ENCODE results near the gene NF2. TPM values are rescaled to one million over a fixed set of nuclear protein-coding genes. Genes with fewer than 3 reads are reported as not detected.

NF2 gene
- total RNA-seq, 1 experiment from 2014 or later: 113 TPM

DNA sequence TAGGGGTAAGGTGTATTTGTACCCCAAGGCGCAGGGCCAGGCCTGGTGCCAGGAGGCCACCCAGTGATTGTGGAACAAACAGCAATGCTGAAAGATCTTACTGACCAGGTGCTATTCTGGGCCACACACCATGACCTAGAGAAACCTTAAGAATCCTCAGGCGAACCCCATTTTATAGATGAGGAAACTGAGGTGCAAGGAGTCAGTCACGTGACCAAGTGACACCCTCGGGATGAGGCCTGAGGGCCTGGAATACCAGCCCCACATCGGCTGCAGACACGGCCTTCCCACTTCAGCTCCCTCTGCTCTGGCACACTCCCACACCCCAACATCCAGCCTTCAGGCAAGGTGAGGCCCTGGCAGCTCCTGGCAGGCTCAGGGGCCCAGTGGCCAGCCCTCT is 129.4 kb downstream of the NF2 start:
- TF ChIP-seq EZH2phosphoT487 (IDR thresholded peaks at IDR 0.05; ENCODE audit: borderline replicate concordance, low read length) (no peak), EZH2 (IDR thresholded peaks at IDR 0.05; ENCODE audit: low read length, unreplicated experiment) (no peak)
- TF ChIP-seq, protein P1, sequence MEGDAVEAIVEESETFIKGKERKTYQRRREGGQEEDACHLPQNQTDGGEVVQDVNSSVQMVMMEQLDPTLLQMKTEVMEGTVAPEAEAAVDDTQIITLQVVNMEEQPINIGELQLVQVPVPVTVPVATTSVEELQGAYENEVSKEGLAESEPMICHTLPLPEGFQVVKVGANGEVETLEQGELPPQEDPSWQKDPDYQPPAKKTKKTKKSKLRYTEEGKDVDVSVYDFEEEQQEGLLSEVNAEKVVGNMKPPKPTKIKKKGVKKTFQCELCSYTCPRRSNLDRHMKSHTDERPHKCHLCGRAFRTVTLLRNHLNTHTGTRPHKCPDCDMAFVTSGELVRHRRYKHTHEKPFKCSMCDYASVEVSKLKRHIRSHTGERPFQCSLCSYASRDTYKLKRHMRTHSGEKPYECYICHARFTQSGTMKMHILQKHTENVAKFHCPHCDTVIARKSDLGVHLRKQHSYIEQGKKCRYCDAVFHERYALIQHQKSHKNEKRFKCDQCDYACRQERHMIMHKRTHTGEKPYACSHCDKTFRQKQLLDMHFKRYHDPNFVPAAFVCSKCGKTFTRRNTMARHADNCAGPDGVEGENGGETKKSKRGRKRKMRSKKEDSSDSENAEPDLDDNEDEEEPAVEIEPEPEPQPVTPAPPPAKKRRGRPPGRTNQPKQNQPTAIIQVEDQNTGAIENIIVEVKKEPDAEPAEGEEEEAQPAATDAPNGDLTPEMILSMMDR (conservative IDR thresholded peaks at IDR 0.05; ENCODE audit: low read depth, low read length): no peak
- Histone ChIP-seq H3K9ac (ENCODE audit: low read length) (no peak overlapping the region), H3K4me1 (ENCODE audit: insufficient read depth, low read length) (no peaks in the 10 kb centered on the region), H3K79me2 (ENCODE audit: low read length) (no peaks in the 10 kb centered on the region), H4K20me1 (ENCODE audit: low read length) (no peaks in the 10 kb centered on the region), H2AFZ (ENCODE audit: low read length) (no peak overlapping the region), H3K36me3 (ENCODE audit: low read depth, low read length) (no peaks in the 10 kb centered on the region), H3K4me3 (ENCODE audit: low read length) (no peak overlapping the region), H3K4me2 (ENCODE audit: low read length) (no peak overlapping the region), H3K9me3 (ENCODE audit: low read length) (no peaks in the 10 kb centered on the region), H3K27ac (ENCODE audit: low read length) (no peak overlapping the region), H3K9me2 (replicated peaks; ENCODE audit: low read length) (no peaks in the 10 kb centered on the region), H3F3A (ENCODE audit: low read length, unreplicated experiment) (no peaks in the 10 kb centered on the region), H3K27me3 (ENCODE audit: low read length) (no peaks in the 10 kb centered on the region)
- intact Hi-C loops (cut with micrococcal nuclease): no loop called here
- BruUV-seq (replicated peaks): no TSS peak
- ATAC-seq: no peak
- ChIA-PET CTCF (no interaction called here), POLR2A (ENCODE audit: unreplicated experiment) (interaction anchor here (0.7 kb wide), 1 partner anchor 34 kb away, joined by 10 read pairs; the partner anchor contains the start of genes UQCR10 and ZMAT5)
- no peak for DNase-seq

DNA sequence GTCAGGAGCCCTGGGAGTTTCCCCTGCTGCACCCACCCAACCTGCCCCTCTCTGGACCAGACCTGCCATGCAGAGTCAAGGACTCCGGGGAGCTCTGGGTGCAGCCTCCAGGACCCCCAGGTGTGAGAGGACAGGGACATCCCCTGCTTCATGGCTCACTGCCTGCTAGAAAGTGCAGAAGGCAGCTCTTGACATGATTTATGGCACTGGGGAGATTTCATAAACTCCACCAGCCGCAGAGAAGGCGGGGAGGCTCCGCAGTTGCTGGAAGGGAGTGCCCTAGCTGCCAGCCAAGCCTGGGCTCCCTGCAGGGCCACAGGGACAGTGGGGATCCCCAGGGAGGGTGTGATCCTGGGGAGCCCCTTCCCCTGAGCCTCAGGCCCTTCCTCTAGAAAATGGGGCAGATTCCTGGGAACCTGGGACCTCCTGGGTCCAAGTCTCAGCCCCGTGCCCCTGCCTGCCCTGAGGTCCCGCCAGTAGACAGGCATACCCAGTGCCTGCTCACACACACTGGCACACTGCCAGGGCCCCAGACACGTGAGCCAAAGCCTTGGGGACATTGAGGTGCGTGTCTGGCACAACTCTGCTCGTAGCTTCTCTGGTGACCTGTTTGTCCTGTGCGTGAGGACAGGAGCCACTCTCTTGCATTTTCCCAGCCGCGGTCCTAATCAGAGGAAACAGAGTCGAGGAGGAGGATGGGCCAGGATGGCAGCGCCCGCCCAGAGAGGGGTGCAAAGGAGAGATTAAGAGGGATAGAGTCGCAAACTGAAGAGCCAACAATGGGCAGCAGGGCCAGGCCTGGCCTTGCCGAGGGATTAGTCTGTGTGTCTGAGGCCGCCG is 130.1 kb downstream of the NF2 start:
- TF ChIP-seq EZH2 (IDR thresholded peaks at IDR 0.05; ENCODE audit: low read length, unreplicated experiment): no peak
- TF ChIP-seq EZH2phosphoT487 (IDR thresholded peaks at IDR 0.05; ENCODE audit: borderline replicate concordance, low read length): no peak
- TF ChIP-seq, protein P1 (conservative IDR thresholded peaks at IDR 0.05; ENCODE audit: low read depth, low read length): no peak
- BruUV-seq (replicated peaks): no TSS peak
- Histone ChIP-seq H3K9me2 (replicated peaks; ENCODE audit: low read length) (no peaks in the 10 kb centered on the region), H3K9ac (ENCODE audit: low read length) (no peak overlapping the region), H3F3A (ENCODE audit: low read length, unreplicated experiment) (no peaks in the 10 kb centered on the region), H3K4me1 (ENCODE audit: insufficient read depth, low read length) (no peaks in the 10 kb centered on the region), H3K4me2 (ENCODE audit: low read length) (no peak overlapping the region), H4K20me1 (ENCODE audit: low read length) (no peaks in the 10 kb centered on the region), H2AFZ (ENCODE audit: low read length) (no peak overlapping the region), H3K9me3 (ENCODE audit: low read length) (no peaks in the 10 kb centered on the region), H3K27me3 (ENCODE audit: low read length) (no peaks in the 10 kb centered on the region), H3K36me3 (ENCODE audit: low read depth, low read length) (no peaks in the 10 kb centered on the region), H3K4me3 (ENCODE audit: low read length) (no peak overlapping the region), H3K27ac (ENCODE audit: low read length) (no peak overlapping the region), H3K79me2 (ENCODE audit: low read length) (no peaks in the 10 kb centered on the region)
- CTCF ChIA-PET: no interaction called here
- DNase-seq (no peak), ATAC-seq (no peak)
- intact Hi-C loops (cut with micrococcal nuclease): no loop called here
- POLR2A ChIA-PET (ENCODE audit: unreplicated experiment): no interaction called here

DNA sequence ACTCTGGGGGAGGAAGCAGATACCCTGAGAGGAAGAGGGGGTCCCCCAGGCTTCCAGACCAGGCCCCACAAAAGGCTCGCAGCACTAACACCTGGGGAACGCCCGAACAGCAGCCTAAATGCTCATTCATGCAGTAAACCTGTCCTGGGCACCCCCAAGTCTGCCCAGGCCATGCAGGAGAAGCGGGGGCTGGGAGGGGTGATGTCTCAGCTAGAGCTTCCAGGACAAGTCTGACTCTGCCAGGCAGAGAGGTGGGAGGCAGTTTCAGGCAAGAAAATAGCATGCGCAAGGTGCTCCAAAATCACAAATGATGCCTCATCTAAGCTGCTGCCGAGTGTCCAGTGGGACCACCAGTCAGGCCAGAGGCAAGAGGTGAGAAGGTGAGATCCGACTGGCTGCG is 131.0 kb downstream of the NF2 start:
- ChIA-PET POLR2A (ENCODE audit: unreplicated experiment) (no interaction called here), CTCF (no interaction called here)
- DNase-seq (no peak), ATAC-seq (no peak)
- BruUV-seq (replicated peaks): no TSS peak
- H3K27me3 ChIP-seq (ENCODE audit: low read length): no peaks in the 10 kb centered on the region
- H3K4me1 ChIP-seq (ENCODE audit: insufficient read depth, low read length): no peaks in the 10 kb centered on the region
- H4K20me1 ChIP-seq (ENCODE audit: low read length): no peaks in the 10 kb centered on the region
- no peak overlapping the region for H3K4me3 ChIP-seq (ENCODE audit: low read length)
- no peak overlapping the region for H2AFZ ChIP-seq (ENCODE audit: low read length)
- no peak for TF ChIP-seq EZH2 (IDR thresholded peaks at IDR 0.05; ENCODE audit: low read length, unreplicated experiment)
- no peak for TF ChIP-seq EZH2phosphoT487 (IDR thresholded peaks at IDR 0.05; ENCODE audit: borderline replicate concordance, low read length)
- TF ChIP-seq, protein P1 (conservative IDR thresholded peaks at IDR 0.05; ENCODE audit: low read depth, low read length): no peak
- no peaks in the 10 kb centered on the region for H3K79me2 ChIP-seq (ENCODE audit: low read length)
- H3K9me3 ChIP-seq (ENCODE audit: low read length): no peaks in the 10 kb centered on the region
- no peak overlapping the region for H3K4me2 ChIP-seq (ENCODE audit: low read length)
- H3K9me2 ChIP-seq (replicated peaks; ENCODE audit: low read length): no peaks in the 10 kb centered on the region
- intact Hi-C loops (cut with micrococcal nuclease): no loop called here
- H3K27ac ChIP-seq (ENCODE audit: low read length): no peak overlapping the region
- H3F3A ChIP-seq (ENCODE audit: low read length, unreplicated experiment): no peaks in the 10 kb centered on the region
- no peaks in the 10 kb centered on the region for H3K36me3 ChIP-seq (ENCODE audit: low read depth, low read length)
- H3K9ac ChIP-seq (ENCODE audit: low read length): no peak overlapping the region
